Measurements from ENCODE around the gene TMEM94. TPM values are rescaled to one million over a fixed set of nuclear protein-coding genes. Genes with fewer than 3 reads are reported as not detected.
A peak's percentile ranks its signal among the peaks of the same experiment; 100 is the strongest.

TMEM94 gene
- total and polyA plus RNA-seq, 9 of the 15 experiments (the other 6 are each of a cell fraction or from before 2014, with no cell fraction given) = 0.35 to 48.1 (median 14.4) TPM

DNA sequence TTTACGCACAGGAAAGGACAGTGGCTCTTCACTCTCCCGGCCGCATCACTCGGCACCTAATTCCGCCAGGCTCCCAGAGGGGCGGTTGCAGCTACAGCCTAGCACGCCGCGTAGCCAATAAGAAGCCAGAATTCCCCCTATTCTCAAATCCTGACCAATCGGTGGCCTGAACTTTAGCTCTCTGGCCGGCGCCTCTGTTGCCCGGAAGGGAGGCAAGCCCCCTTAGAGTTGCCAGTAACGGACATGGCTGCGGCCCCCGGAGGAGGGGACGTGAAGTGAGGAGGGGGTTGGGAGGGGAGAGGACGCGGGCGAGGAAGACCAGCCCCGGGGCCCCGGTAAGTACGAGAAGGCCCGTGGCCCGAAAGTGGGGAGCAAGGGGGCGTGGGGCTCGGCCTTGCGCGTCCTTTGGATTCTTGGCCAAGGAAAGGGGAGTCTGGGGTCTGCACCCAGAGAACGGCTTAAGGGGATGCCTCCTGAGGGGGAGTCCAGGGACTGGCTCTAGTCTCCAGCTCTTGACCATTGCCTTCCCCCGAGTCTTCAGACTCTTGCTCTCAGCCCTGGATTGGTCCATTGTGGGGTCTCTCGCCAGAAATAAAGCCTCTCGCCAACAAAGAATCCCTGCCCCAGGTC is at the start of gene TMEM94 (continued):
- peak in 1 of 2 experiments; percentile 97; a peak in 2 of 4 replicates for TF ChIP-seq MLLT1 (IDR thresholded peaks at IDR 0.05)
- peak; percentile 2; the same call in 1 of the 2 replicates for TF ChIP-seq GTF2E2 (tag; IDR thresholded peaks at IDR 0.05)
- peak; percentile 100 for TF ChIP-seq MBD2 (IDR thresholded peaks at IDR 0.05; ENCODE audit: borderline replicate concordance, low read depth)
- TF ChIP-seq KLF1 (tag; IDR thresholded peaks at IDR 0.05) = peak; percentile 52; the same call in 1 of the 2 replicates
- TF ChIP-seq POLR2AphosphoS5 (IDR thresholded peaks at IDR 0.05; ENCODE audit: control insufficient read depth, insufficient read depth, low read depth, low read length) = peak; percentile 48
- peak; percentile 84 for TF ChIP-seq ZBTB40 (IDR thresholded peaks at IDR 0.05)
- TF ChIP-seq ZBTB40 (CRISPR knock-in tag; IDR thresholded peaks at IDR 0.05) = no peak
- TF ChIP-seq GTF2A2 (tag; IDR thresholded peaks at IDR 0.05) = peak; percentile 43; the same call in 1 of the 2 replicates
- TF ChIP-seq EP400 (IDR thresholded peaks at IDR 0.05) = peak; percentile 69; the same call in 1 of the 2 replicates
- no peak for TF ChIP-seq ZNF717 (CRISPR knock-in tag; IDR thresholded peaks at IDR 0.05)
- peak; percentile 95 for TF ChIP-seq HCFC1 (IDR thresholded peaks at IDR 0.05; ENCODE audit: low read depth, low read length)
- no peak for TF ChIP-seq MED1 (CRISPR knock-in tag; IDR thresholded peaks at IDR 0.05; ENCODE audit: borderline replicate concordance)
- peak; percentile 88 for TF ChIP-seq PCBP1 (IDR thresholded peaks at IDR 0.05; ENCODE audit: low read depth, low read length, poor library complexity, severe bottlenecking)
- TF ChIP-seq ELF2 (CRISPR knock-in tag; IDR thresholded peaks at IDR 0.05) = peak; percentile 100
- TF ChIP-seq TAF7 (tag; IDR thresholded peaks at IDR 0.05) = peak; percentile 96
- no peak for TF ChIP-seq NR2C2 (CRISPR knock-in tag; IDR thresholded peaks at IDR 0.05)
- peak; percentile 79 for TF ChIP-seq NR2C2 (tag; IDR thresholded peaks at IDR 0.05)
- TF ChIP-seq GATAD2B (IDR thresholded peaks at IDR 0.05; ENCODE audit: borderline replicate concordance) = peak; percentile 87; the same call in 1 of the 2 replicates
- TF ChIP-seq ZBTB17 (CRISPR knock-in tag; IDR thresholded peaks at IDR 0.05) = 0 out of 2 replicates have a peak, but pooled peaks have one; percentile 35
- no peak for TF ChIP-seq ZNF384 (IDR thresholded peaks at IDR 0.05; ENCODE audit: low read depth, low read length)
